ENCODE measurements around the gene EIF5. TPM values are rescaled to one million over a fixed set of nuclear protein-coding genes. Genes with fewer than 3 reads are reported as not detected.

EIF5 gene
- 211 and 233 TPM in 2 replicates for total RNA-seq

DNA sequence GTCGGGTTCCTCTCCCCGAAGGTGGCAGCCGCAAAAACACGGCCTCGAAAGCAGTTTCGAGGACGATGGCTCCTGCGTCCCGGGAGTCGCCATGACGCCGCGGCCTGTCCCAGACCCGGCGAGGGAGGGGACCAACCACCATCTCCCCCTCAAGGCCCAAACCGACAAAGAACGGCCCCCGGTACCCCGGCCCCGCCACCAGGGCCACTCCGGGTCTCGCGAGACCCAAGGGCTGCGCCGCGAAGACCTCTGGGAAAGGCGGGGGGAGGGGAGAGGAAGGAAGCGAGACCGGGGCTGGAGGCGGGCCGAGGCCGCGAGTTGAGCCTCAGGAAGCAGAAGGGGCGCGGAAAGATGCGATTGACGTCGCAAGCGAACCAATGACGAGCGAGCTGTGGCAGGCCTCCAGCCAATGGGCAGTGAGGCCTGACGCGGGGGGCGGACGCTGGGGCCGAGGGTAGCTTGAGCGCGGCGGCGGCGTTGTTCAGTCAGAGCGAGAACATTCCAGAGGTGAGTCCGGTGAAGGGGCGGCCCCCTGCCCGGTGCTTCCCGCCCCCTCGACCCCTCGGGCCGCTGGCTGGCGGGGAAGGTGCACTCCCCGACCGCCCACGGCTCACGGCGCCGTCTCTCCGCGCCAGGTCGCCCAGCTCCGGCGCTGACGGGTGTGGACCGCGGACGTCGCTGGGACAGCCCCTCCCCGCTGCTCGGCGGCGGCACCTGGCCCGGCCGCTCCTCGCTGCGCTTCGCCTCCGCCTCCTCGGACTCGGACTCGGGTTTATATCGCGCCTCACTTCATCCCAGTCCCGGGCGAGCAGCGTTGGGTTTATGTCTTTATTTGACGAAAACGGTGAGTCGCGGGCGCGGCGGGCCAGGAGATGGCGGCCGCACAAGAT lies at the start of gene EIF5:
TSS of gene EIF5 (plus strand) at position 484 of the 890 bp plus-strand sequence. CDS start 1,624 bp downstream, outside the sequence.

GRCh38 chr14:103385152-103385928 lies 51.3 kb downstream of the EIF5 start, which contains the start of gene MARK3:
Gene MARK3 (plus strand): TSS chr14:103385415. CDS start chr14:103386030, 615 bp downstream.

Small RNAs within 50 kb of the gene (small RNA-seq; reads per million reads assigned to genes)
- gene SNORA28: 1,109 reads per million, percentile 99 among the genes with 10 or more reads in this experiment

Other genes with a start within 250 kb of the EIF5 start
- not detected in 2 replicates for gene EXOC3L4, start 239.5 kb upstream of the EIF5 start, total RNA-seq
- 59.4 and 83.2 TPM in 2 replicates for gene TNFAIP2, start 210.8 kb upstream of the EIF5 start, total RNA-seq
- gene MARK3, start 51.2 kb downstream of the EIF5 start, total RNA-seq: 84.8 and 103 TPM in 2 replicates
- gene CKB, start 188.6 kb downstream of the EIF5 start, total RNA-seq: 20.8 and 28.4 TPM in 2 replicates
- gene TRMT61A, start 195.0 kb downstream of the EIF5 start, total RNA-seq: 11.9 and 13.8 TPM in 2 replicates
- gene BAG5, start 228.4 kb downstream of the EIF5 start, total RNA-seq: 33.6 and 34.4 TPM in 2 replicates
- gene COA8, start 228.7 kb downstream of the EIF5 start, total RNA-seq: 20.4 and 22.6 TPM in 2 replicates